ENCODE data around the gene RXRA.
"Not testable (repeated sequence)": the region's sequence is repeated elsewhere in the genome, so short reads cannot be mapped to it uniquely, and the experiment has no call there.

RXRA gene

GRCh38 chr9:134294153-134295071 is 31.8 kb upstream of the RXRA start:
- DNase-seq: peak; percentile 51

DNA sequence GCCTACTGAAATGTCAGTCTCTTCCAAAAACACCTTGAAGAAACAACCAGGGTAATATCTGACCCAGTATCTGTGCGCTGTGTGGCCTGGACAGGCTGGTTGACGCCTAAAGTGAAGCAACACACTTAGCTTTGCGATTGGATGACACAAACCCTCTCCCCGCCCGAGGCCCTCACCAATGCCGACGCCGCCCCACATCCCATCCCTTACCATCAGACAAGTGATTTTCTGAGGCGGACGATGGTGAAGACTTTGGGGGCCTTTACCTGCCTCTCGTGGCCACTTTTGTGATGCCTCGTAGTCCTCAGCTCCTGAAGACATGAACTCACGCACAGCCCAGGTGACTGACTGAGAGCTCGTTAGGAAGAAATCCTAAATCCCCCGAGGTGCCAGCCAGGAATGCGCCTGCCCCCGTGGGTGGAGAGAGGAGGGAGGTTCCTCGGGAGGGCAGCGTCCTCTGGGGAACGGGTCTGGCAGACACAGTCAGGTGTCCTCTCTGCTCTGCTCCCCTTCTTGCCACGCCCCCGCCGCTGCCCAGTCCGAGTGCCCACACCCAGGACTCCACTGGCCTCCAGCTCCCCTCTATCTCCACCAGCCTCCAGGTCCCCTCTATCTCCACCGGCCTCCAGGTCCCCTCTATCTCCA is 31.0 kb upstream of the RXRA start:
- DNase-seq: no peak

- DNase-seq: no peak
Measured at GRCh38 chr9:134295746-134296250, 30.5 kb upstream of the RXRA start.

DNA sequence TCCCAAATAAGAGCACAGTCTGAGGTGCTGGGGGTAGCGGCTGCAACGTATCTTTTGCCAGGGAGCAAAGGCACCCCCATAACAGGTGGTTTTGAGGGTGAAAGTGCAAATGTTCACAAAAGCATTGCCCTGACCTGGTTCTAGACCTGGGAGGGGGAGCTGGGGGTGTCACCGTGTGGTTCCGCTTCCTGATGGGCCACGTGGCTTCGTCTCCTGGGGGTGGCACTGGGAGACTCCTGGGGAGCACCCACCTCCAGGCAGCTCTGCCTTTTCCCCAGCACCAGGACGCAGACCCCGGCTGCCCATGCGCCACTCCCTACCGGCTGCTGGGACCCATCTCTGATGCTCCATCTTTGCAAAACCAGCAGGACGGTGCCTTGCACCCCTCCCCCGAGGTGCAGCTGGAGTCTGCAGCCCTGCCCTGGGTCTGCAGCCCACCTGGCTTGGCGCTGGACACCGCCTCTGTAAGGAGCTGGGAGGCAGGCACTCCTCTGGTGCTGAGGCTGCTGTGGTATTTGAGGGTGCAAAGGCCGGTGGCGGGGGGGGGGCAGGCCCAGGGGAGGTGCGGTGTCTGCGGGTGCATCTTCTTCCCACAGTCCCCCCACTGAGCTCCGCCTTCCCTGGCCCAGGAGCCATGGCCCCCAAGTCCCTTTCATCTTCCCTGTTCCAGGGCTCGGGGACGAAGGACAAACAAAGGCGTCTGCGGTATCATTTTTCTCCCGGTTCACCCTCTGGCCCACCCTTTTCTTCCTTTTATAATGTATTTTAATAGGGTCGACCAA is 29.8 kb upstream of the RXRA start:
- DNase-seq: no peak

GRCh38 chr9:134297083-134297410 is 29.2 kb upstream of the RXRA start:
- DNase-seq: no peak

DNA sequence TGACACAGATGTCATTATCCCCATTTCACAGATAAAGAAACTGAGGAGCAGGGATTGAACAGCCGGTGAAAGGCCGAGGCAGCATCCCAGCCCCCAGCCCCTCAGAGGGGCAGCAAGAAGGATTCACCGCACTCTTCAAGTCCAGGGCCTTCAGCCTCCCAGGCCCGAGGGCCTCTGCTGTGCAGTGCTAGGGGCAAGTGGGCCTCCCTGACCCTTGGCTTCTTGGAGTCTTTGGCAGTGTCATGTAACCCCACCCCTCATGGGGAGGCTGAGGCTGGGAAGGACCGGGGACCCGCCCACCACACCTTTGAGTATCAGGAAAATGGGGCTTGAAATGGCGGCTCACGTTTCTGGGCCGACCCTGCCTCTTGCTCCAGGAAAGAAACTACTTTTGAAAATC is 28.7 kb upstream of the RXRA start:
- no peak for DNase-seq

DNA sequence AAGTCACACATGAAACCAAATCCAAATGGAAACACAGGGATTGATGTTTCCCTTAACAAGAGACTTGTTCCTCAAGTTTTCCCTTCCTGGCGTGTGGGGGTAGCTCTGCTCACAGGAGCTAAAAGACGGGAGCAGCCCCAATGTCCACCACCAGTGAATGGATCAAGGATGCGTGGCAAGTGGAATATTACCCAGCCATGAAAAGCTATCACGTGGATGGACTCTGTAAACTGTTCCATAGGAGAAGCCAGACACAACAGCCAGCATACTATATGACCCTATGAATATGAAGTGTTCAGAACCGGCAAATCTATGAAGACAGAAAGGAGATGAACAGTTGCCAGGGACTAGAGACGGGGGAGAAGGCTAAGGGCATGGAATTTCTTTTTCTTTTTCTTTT is 28.3 kb upstream of the RXRA start:
- no peak for DNase-seq

DNA sequence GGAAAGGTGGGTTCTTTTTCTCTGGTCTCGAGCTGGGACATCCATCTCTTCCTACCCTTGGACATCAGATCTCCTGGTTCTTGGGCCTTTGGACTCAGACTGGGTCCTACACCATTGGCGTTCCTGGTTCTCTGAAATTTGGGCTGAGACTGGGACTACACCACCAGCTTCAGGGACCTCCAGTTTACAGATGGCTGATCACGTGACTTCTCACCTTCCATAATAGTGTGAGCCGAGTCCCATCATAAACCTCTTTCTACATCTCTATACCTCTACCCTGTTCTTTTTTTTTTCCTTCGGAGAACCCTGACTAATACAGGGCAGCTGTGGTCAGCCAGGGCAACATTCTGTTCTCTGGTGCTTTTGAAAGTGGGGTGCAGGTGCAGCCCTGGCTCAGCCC is 27.2 kb upstream of the RXRA start:
- DNase-seq: no peak

GRCh38 chr9:134299883-134300282 is 26.4 kb upstream of the RXRA start:
- no peak for DNase-seq

GRCh38 chr9:134301387-134302129 is 24.7 kb upstream of the RXRA start:
- peak; percentile 60 for DNase-seq

DNA sequence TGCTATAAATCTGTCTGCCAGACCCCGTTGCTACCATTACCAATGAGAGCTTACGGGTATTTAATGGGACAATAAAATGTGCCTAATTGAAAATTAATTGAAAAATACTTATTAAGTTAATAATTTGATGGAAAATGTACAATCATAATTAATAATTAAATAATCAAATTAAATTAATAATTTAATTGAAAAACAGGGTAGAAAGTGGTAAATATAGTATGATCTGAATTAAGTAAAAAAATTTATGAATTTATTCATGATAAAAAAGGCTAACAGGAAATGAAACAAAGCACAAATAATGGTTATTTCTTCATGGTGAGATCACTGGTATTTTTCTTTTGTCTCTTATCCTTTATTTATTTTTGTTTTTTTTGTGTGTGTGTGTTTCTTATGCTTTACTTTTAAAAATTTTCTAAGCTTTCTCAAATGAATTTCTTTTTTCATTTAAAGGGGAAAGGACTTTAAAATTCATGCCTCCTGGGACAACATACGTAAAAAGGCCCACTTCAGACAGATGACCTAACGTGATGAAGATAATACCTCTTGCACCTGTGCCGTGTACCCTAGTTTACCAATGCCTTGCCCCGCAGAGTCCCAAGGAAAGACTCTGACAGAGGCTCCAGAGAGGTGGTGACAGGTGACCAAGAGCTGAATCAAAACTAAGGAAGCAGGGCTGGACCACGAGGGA is 24.0 kb upstream of the RXRA start:
- DNase-seq: no peak

DNA sequence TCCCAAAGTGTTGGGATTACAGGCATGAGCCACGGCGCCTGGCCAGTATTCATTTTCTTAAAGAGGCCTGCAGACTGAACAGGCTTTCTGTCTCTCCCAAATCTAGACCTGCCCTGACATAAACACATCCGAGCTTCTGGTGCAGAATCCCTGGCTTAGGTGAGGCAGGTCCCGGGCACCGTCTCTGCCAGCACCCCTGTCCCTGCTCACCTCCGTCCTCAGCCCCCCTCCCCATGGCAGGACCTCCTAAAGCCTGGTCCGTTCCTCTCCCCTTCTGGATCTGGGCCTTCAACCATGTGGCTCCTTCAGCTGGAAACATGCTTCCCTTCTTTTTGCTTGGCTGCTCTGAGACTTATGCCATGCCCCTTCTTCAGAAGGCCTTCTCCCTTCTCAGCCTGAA is 22.7 kb upstream of the RXRA start:
- no peak for DNase-seq

- no peak for DNase-seq
Measured at GRCh38 chr9:134304261-134304660, 22.0 kb upstream of the RXRA start.

GRCh38 chr9:134304690-134305089 is 21.6 kb upstream of the RXRA start:
- no peak for DNase-seq

DNA sequence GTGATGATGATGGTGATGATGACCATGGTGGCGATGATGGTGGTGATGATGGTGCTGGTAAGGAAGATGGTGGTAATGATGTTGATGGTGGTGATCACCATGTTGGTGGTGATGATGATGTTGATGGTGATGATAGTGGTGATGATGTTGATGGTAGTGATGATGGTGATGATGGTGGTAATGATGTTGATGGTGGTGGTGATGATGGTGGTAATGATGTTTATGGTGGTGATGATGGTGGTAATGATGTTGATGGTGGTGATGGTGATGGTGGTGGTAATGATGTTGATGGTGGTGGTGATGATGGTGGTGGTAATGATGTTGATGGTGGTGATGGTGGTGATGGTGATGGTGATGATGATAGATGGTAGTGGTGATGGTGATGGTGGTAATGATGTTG is 20.7 kb upstream of the RXRA start:
- DNase-seq: no peak

GRCh38 chr9:134306042-134306441 is 20.2 kb upstream of the RXRA start:
- not testable (repeated sequence) for DNase-seq

DNA sequence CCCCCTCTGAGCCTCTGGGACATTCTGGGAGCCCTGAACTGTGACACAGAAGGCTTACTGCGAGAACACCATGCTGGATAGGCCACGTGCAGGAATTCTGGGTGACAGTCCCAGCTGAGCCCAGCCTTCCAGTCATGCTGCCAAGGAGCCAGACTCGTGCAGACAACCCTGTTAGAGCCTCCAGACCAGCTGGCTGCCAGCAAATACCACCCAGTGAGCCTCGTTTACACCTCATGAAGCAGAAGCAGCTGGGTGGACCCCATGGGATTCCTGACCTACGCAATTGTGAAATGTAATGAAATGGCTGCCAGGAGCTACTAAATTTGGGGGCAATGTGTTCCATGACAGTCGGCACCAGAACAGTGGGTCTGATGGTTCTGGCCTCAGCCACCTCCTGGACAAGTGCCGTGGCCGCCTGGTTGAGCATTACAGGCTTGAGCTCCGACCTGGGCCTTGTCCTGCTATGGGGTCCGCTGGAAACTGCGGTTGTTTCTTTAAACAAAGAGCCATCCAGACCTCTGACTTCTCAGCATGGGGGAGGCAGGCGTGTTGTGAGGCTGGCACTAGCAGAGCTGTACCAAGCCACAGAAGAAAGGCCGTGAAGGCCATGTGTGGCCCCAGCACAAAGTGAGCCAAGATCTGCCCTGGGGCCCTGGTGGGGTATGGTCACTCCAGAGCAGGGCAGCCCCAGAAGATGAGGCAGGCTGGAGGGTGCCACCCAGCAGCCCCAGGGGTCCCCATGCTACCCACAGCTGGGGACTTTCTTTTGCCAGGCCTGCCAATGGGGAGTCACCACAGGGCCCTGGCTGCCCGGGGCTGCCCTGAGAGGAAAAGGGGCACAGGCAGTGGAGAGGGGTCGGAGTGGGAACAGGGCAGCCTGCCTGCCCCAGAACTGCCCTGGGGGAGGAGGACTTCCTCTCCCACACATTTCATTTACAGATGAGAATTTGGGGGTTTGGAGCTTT is 19.3 kb upstream of the RXRA start:
- DNase-seq: no peak

DNA sequence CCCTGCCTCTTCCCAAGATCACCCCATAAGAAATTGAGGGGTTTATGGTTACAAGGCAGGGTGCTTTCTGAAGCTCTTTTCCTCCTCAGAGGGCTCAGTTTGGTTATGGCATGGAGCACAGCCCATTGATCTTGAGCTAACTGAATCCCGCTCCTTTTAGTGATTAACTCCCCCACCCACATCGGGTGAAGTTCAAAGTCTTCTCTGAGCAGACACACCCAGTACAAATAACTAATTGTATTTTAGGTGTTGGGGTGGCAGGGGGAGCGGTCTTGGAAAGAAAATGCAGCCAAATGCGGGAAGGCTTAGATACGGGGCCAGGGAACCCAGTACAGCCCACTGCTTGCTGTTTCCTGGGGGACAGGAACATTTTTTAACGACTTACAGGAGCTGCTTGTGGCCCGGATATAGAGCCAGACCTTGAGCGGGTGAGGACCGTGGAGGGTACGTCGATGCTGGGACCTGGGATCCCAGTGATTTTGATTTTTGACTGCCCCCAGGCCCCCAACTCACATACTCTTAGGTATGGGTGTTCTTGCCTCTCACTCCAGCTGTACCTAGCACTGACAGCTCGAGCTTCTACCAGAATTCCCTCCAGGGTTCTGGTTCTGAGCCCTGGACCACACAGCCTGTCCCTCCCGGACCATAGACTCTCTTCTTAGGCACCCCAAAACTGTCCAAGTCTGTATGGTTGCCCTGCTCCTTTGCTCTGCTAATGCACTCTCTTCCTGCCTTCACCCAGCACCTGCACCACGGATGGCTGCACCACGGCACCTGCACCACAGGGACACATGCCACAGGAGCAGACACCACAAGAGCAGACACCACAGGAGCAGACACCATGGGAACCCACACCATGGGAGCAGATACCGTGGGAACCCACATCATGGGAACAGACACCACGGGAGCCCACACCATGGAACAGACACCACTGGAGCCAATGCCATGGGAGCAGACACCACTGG is 18.3 kb upstream of the RXRA start:
- no peak for DNase-seq

DNA sequence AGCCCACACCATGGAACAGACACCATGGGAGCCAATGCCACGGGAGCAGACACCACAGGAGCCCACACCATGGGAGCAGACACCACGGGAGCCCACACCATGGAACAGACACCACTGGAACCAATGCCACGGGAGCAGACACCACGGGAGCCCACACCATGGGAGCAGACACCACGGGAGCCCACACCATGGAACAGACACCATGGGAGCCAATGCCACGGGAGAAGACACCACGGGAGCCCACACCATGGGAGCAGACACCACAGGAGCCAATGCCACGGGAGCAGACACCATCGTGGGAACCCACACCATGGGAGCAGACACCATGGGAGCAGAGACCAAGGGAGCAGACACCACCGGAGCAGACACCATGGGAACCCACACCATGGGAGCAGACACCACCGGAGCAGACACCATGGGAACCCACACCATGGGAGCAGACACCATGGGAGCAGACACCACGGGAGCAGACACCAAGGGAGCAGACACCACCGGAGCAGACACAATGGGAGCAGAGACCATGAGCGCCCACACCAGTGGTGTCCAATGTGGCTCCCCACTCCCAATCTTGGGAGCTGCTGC is 17.5 kb upstream of the RXRA start:
- not testable (repeated sequence) for DNase-seq
